NCI-H748 (cell line): ENCODE results near the gene MYO1B.
A peak's percentile ranks its signal among the peaks of the same experiment; 100 is the strongest.

Experiments
- DNase-seq: peaks from one replicate; lab custom pipeline; 2025; ENCODE audit not compliant: unreplicated experiment; lab: John Stamatoyannopoulos, UW

MYO1B gene

GRCh38 chr2:191225690-191226089 is 19.5 kb upstream of the MYO1B start:
- no peak for DNase-seq

GRCh38 chr2:191226196-191226595 is 19.0 kb upstream of the MYO1B start:
- DNase-seq, result no peak

DNA sequence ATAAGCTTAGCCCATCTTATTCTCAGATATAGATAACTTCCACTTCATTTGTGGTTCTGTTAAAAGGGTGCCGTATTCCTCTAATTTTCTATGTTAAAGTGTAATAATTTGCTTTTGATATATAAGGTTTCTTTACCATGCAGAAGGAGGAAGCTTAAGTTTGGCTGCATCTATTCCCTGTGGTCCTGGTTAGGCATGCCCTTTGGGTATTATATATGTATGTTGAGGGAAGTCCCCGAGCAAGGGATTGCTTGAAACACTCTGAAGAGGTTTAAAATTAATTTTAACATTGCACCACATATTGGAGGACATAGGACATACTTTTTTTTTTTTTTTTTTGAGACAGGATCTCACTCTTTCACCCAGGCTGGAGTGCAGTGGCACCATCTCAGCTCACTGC is 16.9 kb upstream of the MYO1B start:
- DNase-seq, result no peak

GRCh38 chr2:191228861-191229260 is 16.3 kb upstream of the MYO1B start:
- DNase-seq, result no peak

DNA sequence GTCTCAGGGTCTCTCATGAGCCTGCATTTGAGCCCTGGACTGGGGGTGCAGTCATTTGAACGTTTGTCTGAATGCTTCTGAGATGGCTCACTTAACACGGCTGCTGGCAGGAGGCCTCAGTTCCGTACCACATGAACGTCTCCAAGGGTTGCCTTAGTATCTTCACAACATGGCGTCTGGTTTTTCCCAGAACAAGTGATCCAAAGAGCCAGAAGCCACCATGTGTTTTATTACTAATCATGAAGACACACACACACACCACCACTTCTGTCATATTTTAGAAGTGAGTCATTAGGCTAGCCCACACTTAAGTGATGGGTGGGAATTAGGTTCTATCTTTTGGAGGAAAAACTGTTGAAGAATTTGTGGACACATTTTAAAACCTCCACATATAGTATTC is 15.0 kb upstream of the MYO1B start:
- DNase-seq, result no peak

GRCh38 chr2:191231995-191232394 is 13.2 kb upstream of the MYO1B start:
- DNase-seq, result peak; percentile 14

DNA sequence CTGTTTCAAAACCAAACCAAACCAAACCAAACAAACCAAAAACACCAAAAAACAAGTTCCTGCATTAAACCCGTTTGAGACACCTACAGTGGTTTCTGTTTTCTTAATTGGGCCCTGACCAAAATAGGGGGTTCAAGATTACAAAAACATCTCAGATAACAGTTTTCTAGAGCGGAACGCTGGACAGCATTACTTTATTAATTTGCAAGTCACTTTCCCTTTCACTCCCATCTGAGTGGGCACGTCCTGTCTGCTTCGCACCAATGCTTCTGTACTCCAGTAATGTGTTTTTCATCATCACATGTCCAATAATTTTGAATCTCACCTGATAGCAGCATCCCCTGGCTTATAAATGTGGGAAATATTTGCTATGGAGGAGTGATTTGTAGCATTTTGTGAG is 11.7 kb upstream of the MYO1B start:
- no peak for DNase-seq

- no peak for DNase-seq
These were observed 10.8 kb upstream of the MYO1B start for GRCh38 chr2:191234376-191234775.

GRCh38 chr2:191240871-191241270 is 4.3 kb upstream of the MYO1B start:
- no peak for DNase-seq

- no peak for DNase-seq
These were observed 3.8 kb upstream of the MYO1B start for GRCh38 chr2:191241418-191241817.

GRCh38 chr2:191243154-191243553 is 2.0 kb upstream of the MYO1B start:
- DNase-seq, result no peak

GRCh38 chr2:191244350-191244749 is 854 bp upstream of the MYO1B start:
- DNase-seq, result no peak

DNA sequence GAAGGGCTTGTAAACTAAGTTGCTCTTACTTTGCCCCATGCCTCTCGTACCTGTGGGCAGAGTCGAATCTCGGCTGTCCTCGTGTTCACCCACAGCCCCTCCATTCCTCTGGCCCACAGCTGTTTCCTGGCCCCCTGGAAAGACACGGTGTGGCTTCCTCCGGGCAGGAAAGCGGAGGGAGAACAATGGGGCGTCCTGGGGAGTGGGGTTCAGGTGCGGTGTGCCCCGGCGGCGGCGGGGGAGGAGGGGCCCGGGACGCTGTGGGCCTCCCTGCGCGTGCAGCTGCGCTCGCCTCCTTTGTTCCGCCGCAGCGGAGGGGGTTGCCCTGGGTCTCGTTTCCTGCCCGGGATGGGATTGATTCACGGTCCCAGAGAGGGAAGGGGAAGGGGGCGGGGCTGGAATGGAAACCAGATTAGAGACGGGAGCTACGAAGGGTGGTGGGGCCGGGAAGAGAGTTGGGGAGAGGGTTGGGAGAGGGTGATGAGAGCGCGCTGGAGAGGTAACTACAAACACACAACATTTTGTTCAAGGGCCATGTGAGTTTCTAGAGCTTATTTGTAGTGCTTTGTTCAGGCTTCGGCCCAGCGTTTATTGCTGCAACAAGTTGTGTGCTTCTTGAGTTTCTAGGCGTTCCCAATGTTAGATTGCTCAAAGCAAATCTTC is 796 bp downstream of the MYO1B start:
- peak; percentile 80 for DNase-seq

DNA sequence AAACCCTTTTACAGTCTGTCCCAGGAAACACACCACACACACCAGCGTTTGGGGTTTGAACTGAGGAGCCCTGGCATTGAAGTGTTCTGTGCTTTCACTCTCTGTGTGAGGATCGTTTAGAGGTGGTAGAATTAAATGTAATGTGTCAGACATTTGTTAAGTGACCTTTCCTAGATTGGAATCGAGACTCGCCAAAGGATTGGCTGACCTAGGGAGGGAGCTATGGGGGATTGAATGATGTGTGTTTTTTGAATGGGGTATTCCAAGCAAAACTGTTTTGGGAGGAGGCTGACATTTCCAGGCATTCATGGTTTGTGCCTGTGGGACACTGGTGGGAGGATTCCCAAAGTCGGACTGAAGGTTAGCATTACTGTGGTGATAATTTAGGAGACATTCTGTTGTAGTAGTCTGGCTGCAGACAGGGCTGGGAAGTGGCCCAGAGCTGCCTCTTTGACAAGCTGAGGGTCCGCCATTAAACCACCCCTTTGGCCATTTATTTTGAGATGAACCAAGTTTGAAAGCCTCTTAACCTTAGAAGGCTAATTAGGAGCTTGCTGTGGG is 1.7 kb downstream of the MYO1B start:
- DNase-seq, result no peak

DNA sequence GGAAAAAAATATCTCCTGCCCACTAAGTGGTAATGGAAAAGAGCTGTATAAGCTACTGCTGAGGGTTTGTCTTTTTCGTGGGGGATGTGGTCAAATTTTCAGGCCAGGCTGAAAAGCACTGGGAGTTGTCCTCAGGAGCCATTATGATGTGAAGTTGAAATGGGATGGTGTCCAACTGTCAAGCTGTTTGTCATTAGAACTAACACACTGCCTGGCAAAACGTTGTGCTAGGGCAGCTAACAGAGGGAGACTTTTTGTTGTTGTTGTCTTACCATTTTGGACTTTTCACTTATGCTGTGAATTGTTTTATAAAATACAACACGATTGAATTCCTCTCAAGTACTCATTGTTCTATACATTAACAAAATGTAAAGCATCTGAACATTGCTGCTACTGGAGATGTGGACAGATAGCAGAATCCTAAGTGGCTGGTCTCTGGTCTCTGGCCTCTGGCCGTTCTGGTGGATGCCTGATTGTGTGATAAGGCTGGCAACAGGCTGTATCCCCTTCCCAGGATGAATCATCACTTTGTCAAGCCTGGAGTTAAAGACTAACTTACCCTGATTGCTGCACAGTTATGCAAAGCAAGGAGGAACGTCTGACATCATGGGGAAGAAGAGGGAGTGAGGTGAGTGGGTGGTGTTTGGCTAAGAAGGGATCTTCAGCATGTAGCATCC is 2.3 kb downstream of the MYO1B start:
- no peak for DNase-seq

- no peak for DNase-seq
These were observed 4.1 kb downstream of the MYO1B start for GRCh38 chr2:191249156-191249813.

- no peak for DNase-seq
These were observed 5.2 kb downstream of the MYO1B start for GRCh38 chr2:191250400-191250799.

GRCh38 chr2:191250986-191251385 is 5.8 kb downstream of the MYO1B start:
- DNase-seq, result no peak

GRCh38 chr2:191252699-191253098 is 7.5 kb downstream of the MYO1B start:
- DNase-seq, result no peak

DNA sequence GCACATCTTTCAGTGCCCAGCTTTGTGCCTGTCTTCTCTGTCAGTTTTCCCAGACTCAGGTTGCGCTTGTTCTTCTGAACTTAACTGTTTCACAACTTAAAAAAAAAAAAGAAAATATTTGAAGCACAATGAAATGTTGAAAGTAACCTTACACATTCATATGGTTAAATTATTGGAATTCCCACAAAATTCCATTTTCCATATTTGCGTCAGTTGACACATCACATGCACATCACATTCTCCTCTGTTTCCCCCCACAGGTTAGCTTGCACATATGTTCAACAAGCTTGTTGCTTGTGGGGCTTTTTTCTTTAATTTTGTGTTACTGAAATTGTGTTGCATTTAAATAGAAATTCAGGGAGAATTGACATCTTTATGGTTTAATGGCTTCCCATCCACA is 8.3 kb downstream of the MYO1B start:
- DNase-seq, result no peak

DNA sequence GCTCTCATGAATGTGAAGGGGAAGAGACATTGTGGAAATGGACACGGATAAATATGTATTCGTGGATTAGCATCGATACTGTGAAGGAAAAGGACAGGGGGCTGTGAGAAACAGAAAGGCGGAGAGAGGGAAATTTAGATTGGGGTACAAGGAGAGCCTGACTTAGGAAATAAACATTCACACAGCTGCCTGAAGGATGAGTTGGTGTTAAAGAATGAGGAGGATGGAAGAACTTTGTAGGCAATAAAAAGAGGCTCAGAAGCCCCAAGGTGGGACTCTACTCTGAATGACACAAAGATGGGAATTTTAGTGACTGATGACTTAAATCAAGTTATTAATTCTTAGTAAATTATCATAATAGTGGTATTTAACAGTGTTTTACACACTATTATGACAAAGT is 10.1 kb downstream of the MYO1B start:
- DNase-seq, result no peak

- no peak for DNase-seq
These were observed 10.6 kb downstream of the MYO1B start for GRCh38 chr2:191255756-191256312.
